ENCODE data around the gene CASZ1.

GRCh38 chr1:10818262-10819197 is 22.1 kb upstream of the CASZ1 start:
- TF ChIP-seq CTCF (conservative IDR thresholded peaks at IDR 0.05; ENCODE audit: low read depth in 2 of 2), result no peak
- no peak for TF ChIP-seq POLR2AphosphoS5 (IDR thresholded peaks at IDR 0.05; ENCODE audit: low read depth)
- no peak for TF ChIP-seq EZH2 (IDR thresholded peaks at IDR 0.05; ENCODE audit: low read depth, unreplicated experiment)
- no peak for TF ChIP-seq JUNB (IDR thresholded peaks at IDR 0.05; ENCODE audit: unreplicated experiment)
- no peak for TF ChIP-seq EZH2phosphoT487 (IDR thresholded peaks at IDR 0.05; ENCODE audit: unreplicated experiment)
- TF ChIP-seq, protein P1, sequence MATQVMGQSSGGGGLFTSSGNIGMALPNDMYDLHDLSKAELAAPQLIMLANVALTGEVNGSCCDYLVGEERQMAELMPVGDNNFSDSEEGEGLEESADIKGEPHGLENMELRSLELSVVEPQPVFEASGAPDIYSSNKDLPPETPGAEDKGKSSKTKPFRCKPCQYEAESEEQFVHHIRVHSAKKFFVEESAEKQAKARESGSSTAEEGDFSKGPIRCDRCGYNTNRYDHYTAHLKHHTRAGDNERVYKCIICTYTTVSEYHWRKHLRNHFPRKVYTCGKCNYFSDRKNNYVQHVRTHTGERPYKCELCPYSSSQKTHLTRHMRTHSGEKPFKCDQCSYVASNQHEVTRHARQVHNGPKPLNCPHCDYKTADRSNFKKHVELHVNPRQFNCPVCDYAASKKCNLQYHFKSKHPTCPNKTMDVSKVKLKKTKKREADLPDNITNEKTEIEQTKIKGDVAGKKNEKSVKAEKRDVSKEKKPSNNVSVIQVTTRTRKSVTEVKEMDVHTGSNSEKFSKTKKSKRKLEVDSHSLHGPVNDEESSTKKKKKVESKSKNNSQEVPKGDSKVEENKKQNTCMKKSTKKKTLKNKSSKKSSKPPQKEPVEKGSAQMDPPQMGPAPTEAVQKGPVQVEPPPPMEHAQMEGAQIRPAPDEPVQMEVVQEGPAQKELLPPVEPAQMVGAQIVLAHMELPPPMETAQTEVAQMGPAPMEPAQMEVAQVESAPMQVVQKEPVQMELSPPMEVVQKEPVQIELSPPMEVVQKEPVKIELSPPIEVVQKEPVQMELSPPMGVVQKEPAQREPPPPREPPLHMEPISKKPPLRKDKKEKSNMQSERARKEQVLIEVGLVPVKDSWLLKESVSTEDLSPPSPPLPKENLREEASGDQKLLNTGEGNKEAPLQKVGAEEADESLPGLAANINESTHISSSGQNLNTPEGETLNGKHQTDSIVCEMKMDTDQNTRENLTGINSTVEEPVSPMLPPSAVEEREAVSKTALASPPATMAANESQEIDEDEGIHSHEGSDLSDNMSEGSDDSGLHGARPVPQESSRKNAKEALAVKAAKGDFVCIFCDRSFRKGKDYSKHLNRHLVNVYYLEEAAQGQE (IDR thresholded peaks at IDR 0.05; ENCODE audit: unreplicated experiment), result no peak
